ENCODE results near the gene TMEM150B.

Gene TMEM150B

GRCh38 chr19:55265723-55266386, 59.3 kb downstream of the TMEM150B start:
- Histone ChIP-seq H3K9ac (ENCODE audit: low read length) (no peak overlapping the region), H3K36me3 (ENCODE audit: control insufficient read depth, low read depth, low read length) (no peaks in the 10 kb centered on the region), H3K27me3 (ENCODE audit: control insufficient read depth, insufficient read depth, low read length) (no peaks in the 10 kb centered on the region), H3K4me1 (ENCODE audit: control insufficient read depth, low read depth, low read length) (no peaks in the 10 kb centered on the region), H3K9me3 (ENCODE audit: control insufficient read depth, low read depth, low read length) (peaks cover 3% of the 10 kb centered on the region), H3K27ac (ENCODE audit: low read length) (no peak overlapping the region), H3K4me3 (ENCODE audit: low read length) (no peak overlapping the region)

GRCh38 chr19:55265173-55265572, 60.0 kb downstream of the TMEM150B start:
- Histone ChIP-seq H3K9me3 (ENCODE audit: control insufficient read depth, low read depth, low read length) (peaks cover 3% of the 10 kb centered on the region), H3K27ac (ENCODE audit: low read length) (no peak overlapping the region), H3K36me3 (ENCODE audit: control insufficient read depth, low read depth, low read length) (no peaks in the 10 kb centered on the region), H3K4me3 (ENCODE audit: low read length) (no peak overlapping the region), H3K9ac (ENCODE audit: low read length) (no peak overlapping the region), H3K27me3 (ENCODE audit: control insufficient read depth, insufficient read depth, low read length) (no peaks in the 10 kb centered on the region), H3K4me1 (ENCODE audit: control insufficient read depth, low read depth, low read length) (peaks cover 4% of the 10 kb centered on the region)

GRCh38 chr19:55264531-55264930, 60.6 kb downstream of the TMEM150B start:
- H3K4me1 ChIP-seq (ENCODE audit: control insufficient read depth, low read depth, low read length), result peaks cover 9% of the 10 kb centered on the region
- peaks cover 3% of the 10 kb centered on the region for H3K9me3 ChIP-seq (ENCODE audit: control insufficient read depth, low read depth, low read length)
- no peaks in the 10 kb centered on the region for H3K27me3 ChIP-seq (ENCODE audit: control insufficient read depth, insufficient read depth, low read length)
- H3K27ac ChIP-seq (ENCODE audit: low read length), result no peak overlapping the region
- no peak overlapping the region for H3K9ac ChIP-seq (ENCODE audit: low read length)
- H3K4me3 ChIP-seq (ENCODE audit: low read length), result no peak overlapping the region
- H3K36me3 ChIP-seq (ENCODE audit: control insufficient read depth, low read depth, low read length), result no peaks in the 10 kb centered on the region
